GM12864 (cell line): ENCODE results near the gene CD47.

Experiments used
- DNase-seq: peaks from one replicate; pipeline ENCODE4 v3.0.0-alpha.2; 2011; ENCODE audit warnings: low read depth
- H3K4me3 ChIP-seq: 2 replicates; pipeline ENCODE4 v1.5.1; 2011; ENCODE audit warnings: mild to moderate bottlenecking, low read depth, low read length, control low read depth
- CTCF ChIP-seq: IDR thresholded peaks from 2 replicates; pipeline ENCODE4 v1.5.1; 2011; ENCODE audit warnings: low read depth, mild to moderate bottlenecking, moderate library complexity, low read length, control low read depth, inconsistent platforms; ENCODE audit errors: missing control alignments

CD47 gene

DNA sequence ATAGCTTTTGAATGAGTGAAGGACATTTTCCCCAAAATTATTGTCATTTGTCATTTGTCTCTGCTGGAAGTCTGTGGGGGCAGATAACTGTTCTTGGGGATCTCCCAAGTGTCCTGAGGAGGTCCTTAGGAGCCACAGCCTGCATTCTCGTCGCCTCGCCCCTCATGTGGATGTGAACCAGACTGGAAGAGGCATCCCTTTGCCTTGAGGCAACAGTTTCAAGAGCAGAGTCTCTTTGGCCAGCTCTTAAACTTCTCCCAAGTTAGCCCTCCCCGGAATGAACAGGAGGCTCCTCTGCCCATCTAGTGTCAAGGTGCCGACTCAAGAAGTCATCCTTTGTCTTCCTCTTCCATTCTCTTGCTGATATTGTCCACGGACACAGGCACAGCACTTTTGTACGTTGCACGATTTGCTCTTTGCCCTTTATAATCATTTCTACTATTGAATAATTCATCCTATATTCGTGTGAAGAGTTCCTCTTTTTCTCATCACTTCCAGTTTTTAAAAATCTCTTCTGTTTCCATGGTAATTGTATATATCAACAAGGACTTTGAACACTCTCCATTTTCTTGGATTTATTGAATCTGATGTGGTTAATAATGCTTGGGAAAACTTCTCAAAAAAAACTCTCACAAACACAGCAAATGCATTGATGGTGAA is 40.8 kb upstream of the CD47 start:
- DNase-seq, result no peak
- TF ChIP-seq CTCF, result no peak
- no peak overlapping the region; the same call in 1 of the 2 replicates for H3K4me3 ChIP-seq

GRCh38 chr3:108130701-108131474 is 40.1 kb upstream of the CD47 start:
- no peak for DNase-seq
- no peak for TF ChIP-seq CTCF
- no peak overlapping the region; the same call in 1 of the 2 replicates for H3K4me3 ChIP-seq

DNA sequence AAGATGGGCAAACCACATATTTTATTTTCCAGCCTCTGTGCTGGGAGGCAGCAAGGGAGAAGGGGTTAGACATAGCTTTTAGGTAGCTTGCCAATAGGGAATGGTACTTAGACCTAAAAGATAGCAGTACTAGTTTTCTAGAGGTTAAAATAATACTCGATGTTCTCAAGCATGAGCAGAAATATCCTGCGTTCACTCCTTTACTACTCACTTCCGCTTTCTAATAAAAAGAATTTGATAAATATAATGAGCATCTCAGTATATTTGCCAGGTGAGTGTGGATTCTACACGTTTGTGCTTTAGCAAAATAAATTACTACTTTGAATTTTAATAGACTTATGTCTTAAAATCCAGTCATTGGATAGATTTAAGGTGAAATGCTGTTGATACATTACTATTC is 39.4 kb upstream of the CD47 start:
- no peak for DNase-seq
- no peak overlapping the region for H3K4me3 ChIP-seq
- no peak for TF ChIP-seq CTCF

GRCh38 chr3:108127301-108127988 is 36.6 kb upstream of the CD47 start:
- TF ChIP-seq CTCF, result no peak
- peak; percentile 70 for DNase-seq
- peak overlapping the region; percentile 57 for H3K4me3 ChIP-seq

DNA sequence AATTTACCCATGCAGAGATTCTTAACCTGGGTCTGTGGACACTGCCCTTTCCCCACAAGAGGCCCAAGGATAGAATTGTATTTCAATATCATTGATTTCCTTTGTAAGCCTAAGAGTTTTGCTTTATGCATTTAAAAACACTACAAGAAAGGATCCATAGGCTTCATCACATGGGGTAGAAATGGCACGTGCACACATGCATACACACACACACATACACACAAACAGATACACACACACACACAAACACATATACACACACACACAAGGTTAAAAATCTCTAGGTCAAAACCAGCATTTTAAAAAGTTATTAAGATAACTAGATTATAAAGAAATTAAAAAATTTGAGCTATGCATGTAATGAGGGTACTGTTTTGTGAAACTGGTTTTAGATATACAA is 35.5 kb upstream of the CD47 start:
- DNase-seq, result no peak
- H3K4me3 ChIP-seq, result peak overlapping the region; percentile 57
- no peak for TF ChIP-seq CTCF

- peak overlapping the region; percentile 57 for H3K4me3 ChIP-seq
- TF ChIP-seq CTCF, result no peak
- DNase-seq, result peak; percentile 88
Observed at GRCh38 chr3:108125550-108126071, 34.8 kb upstream of the CD47 start.
